Measurements from ENCODE around the gene ZNF614.
"Not testable (repeated sequence)": the region's sequence is repeated elsewhere in the genome, so short reads cannot be mapped to it uniquely, and the experiment has no call there.

The ZNF614 gene

GRCh38 chr19:51986309-51987291, 41.6 kb downstream of the ZNF614 start, which contains the start of gene ZNF350:
Gene ZNF350, minus strand, starts transcription at chr19:51986840. Its CDS starts 12,480 bp downstream, at chr19:51974360.
- peak; percentile 82 for DNase-seq (ENCODE audit: extremely low read depth, low read depth)
- H3K4me3 ChIP-seq (replicated peaks; ENCODE audit: low read depth, low read length) = peak within 1 kb of the TSS; percentile 74
- TF ChIP-seq CTCF (IDR thresholded peaks at IDR 0.05; ENCODE audit: low read depth, low read length, missing control alignments) = no peak

- TF ChIP-seq CTCF (IDR thresholded peaks at IDR 0.05; ENCODE audit: low read depth, low read length, missing control alignments) = no peak
- no peak overlapping the region for H3K4me3 ChIP-seq (replicated peaks; ENCODE audit: low read depth, low read length)
- no peak for DNase-seq (ENCODE audit: extremely low read depth, low read depth)
Observed at GRCh38 chr19:51983361-51983760, 44.8 kb downstream of the ZNF614 start.

- not testable (repeated sequence) for DNase-seq (ENCODE audit: extremely low read depth, low read depth); H3K4me3 ChIP-seq (replicated peaks; ENCODE audit: low read depth, low read length)
Observed at GRCh38 chr19:51980926-51981325, 47.3 kb downstream of the ZNF614 start.

GRCh38 chr19:51980116-51980736, 48.0 kb downstream of the ZNF614 start:
- TF ChIP-seq CTCF (IDR thresholded peaks at IDR 0.05; ENCODE audit: low read depth, low read length, missing control alignments) = no peak
- no peak for DNase-seq (ENCODE audit: extremely low read depth, low read depth)
- H3K4me3 ChIP-seq (replicated peaks; ENCODE audit: low read depth, low read length) = no peak overlapping the region

GRCh38 chr19:51978882-51979281, 49.3 kb downstream of the ZNF614 start:
- DNase-seq (ENCODE audit: extremely low read depth, low read depth) = no peak
- no peak for TF ChIP-seq CTCF (IDR thresholded peaks at IDR 0.05; ENCODE audit: low read depth, low read length, missing control alignments)
- no peak overlapping the region for H3K4me3 ChIP-seq (replicated peaks; ENCODE audit: low read depth, low read length)

GRCh38 chr19:51977346-51977745, 50.8 kb downstream of the ZNF614 start:
- no peak for DNase-seq (ENCODE audit: extremely low read depth, low read depth)
- no peak overlapping the region for H3K4me3 ChIP-seq (replicated peaks; ENCODE audit: low read depth, low read length)
- TF ChIP-seq CTCF (IDR thresholded peaks at IDR 0.05; ENCODE audit: low read depth, low read length, missing control alignments) = no peak

- no peak for TF ChIP-seq CTCF (IDR thresholded peaks at IDR 0.05; ENCODE audit: low read depth, low read length, missing control alignments)
Observed at GRCh38 chr19:51976852-51977251, 51.3 kb downstream of the ZNF614 start.

GRCh38 chr19:51975787-51976186, 52.4 kb downstream of the ZNF614 start:
- H3K4me3 ChIP-seq (replicated peaks; ENCODE audit: low read depth, low read length); DNase-seq (ENCODE audit: extremely low read depth, low read depth): not testable (repeated sequence)

More at GRCh38 chr19:51976852-51977251, 51.3 kb downstream of the ZNF614 start:
- DNase-seq (ENCODE audit: extremely low read depth, low read depth) = no peak
- H3K4me3 ChIP-seq (replicated peaks; ENCODE audit: low read depth, low read length) = no peak overlapping the region

All from HFF-Myc (cell line).